Fibroblast of villous mesenchyme (primary cell): ENCODE measurements around the gene SPARCL1. TPM values are rescaled to one million over a fixed set of nuclear protein-coding genes. Genes with fewer than 3 reads are reported as not detected.

Experiments used
- DNase-seq: peaks from one replicate; pipeline ENCODE4 v3.0.0-alpha.2; 2010; ENCODE audit warnings: low read depth
- H3K4me3 ChIP-seq: 2 replicates; pipeline ENCODE4 v1.5.1; 2011; ENCODE audit warnings: low read depth, mild to moderate bottlenecking, low read length
- CTCF ChIP-seq: IDR thresholded peaks from 2 replicates; pipeline ENCODE4 v1.5.1; 2012; ENCODE audit warnings: low read depth, mild to moderate bottlenecking, low read length; ENCODE audit not compliant: insufficient read depth
- total RNA-seq: library from RNA; depleted of rRNA; stranded (reverse); fragments of >200 nt; gene quantifications from 2 replicates; pipeline ENCODE4 v1.2.3, GENCODE V29; 2012

Gene SPARCL1
- total RNA-seq, 1 donor = not detected

GRCh38 chr4:87553182-87553581 is 24.0 kb upstream of the SPARCL1 start:
- DNase-seq = no peak
- no peak overlapping the region for H3K4me3 ChIP-seq
- no peak for TF ChIP-seq CTCF

DNA sequence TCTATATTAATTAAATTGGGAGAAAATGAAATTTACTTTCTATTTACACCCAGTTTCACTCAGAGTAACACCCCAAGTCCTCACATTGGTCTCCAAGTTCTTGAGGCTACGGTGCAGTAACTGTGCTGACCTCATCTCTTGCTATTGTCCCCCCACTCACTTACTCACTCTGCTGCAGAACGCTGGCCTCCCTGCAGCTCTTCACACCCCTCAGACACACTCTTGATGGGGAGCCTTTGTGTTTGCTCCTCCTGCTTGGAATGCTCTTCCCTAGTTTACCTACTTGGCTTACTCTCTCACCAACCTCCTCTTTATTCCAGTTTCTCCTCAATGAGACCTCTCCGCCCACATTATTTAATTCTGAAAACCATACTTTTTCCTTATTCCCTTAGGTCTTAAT is 22.2 kb upstream of the SPARCL1 start:
- no peak for DNase-seq
- no peak for TF ChIP-seq CTCF
- H3K4me3 ChIP-seq = no peak overlapping the region

DNA sequence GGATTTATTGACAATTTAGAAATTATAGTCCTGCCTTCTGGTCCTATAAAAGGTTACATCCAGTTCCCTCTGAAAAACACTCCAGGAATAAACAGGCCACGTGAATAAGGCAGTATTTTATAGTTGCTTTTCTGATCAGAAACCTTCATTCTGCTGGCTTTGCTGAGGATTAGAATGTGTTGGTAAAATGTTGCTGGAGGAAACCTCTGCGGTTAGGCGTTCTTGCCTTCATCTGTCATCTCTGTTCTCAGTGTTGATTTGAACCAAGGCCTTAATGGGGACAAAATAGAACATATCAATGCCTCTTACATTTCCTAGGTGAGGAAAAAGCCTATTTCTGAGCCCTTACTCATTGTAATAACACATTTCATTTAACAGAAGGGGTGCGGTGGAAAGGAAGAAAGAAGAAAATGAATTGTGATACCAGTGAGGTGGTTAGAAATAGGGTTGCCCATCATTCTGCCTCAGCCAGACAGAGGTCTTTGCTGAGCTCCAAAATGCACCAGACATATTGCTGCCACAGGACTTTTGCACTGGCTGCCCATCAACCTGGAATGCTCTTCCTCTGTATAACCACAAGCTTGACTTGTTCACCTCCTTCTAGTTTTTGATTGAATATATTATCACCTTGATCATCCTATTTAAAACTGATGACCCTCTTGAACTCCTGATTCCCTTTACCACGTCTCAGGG is 18.0 kb upstream of the SPARCL1 start:
- no peak overlapping the region for H3K4me3 ChIP-seq
- DNase-seq = no peak
- no peak for TF ChIP-seq CTCF

- H3K4me3 ChIP-seq = no peak overlapping the region
- no peak for TF ChIP-seq CTCF
- DNase-seq = no peak
Measured at GRCh38 chr4:87545052-87545451, 15.9 kb upstream of the SPARCL1 start.

- peak; percentile 50 for DNase-seq
- peak; percentile 64 for TF ChIP-seq CTCF
- H3K4me3 ChIP-seq = no peak overlapping the region
Measured at GRCh38 chr4:87543835-87544461, 14.8 kb upstream of the SPARCL1 start.

DNA sequence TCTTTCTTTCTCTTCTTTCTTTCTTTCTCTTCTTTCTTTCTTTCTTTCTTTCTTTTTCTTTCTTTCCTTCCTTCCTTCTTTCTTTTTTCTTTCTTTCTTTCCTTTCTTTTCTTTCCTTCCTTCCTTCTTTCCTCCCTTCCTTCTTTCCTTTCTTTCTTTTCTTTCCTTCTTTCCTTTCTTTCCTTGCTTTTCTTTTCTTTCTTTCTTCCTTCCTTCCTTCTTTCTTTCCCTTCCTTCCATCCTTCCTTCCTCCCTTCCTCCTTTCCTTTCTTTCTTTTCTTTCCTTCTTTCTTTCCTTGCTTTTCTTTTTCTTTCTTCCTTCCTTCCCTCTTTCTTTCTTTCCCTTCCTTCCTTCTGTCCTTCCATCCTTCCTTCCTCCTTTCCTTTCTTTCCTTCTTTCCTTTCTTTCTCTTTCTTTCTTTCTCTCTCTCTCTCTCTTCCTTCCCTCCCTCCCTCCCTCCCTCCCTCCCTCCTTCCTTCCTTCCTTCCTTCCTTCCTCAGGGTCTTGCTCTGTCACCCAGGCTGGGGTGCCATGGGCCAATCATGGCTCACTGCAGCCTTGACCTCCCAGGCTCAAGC is 13.6 kb upstream of the SPARCL1 start:
- no peak for DNase-seq
- TF ChIP-seq CTCF = no peak
- H3K4me3 ChIP-seq = no peak overlapping the region
